Nephron progenitor cell (in vitro differentiated cells): ENCODE results near the gene CD81.
A peak's percentile ranks its signal among the peaks of the same experiment; 100 is the strongest.

Experiments used
- DNase-seq: peaks from one replicate; pipeline ENCODE4 v3.0.0; 2021
- H3K27ac Mint-ChIP-seq: 2 replicates; pipeline ENCODE4 v1.8.0; 2021; ENCODE audit warnings: mild to moderate bottlenecking, moderate library complexity, mixed read lengths
- H3K27me3 Mint-ChIP-seq: 2 replicates; pipeline ENCODE4 v1.8.0; 2021; ENCODE audit warnings: mild to moderate bottlenecking, low read depth, mixed read lengths; ENCODE audit not compliant: poor library complexity
- H3K36me3 Mint-ChIP-seq: 2 replicates; pipeline ENCODE4 v1.8.0; 2021; ENCODE audit warnings: low read depth, mixed read lengths
- H3K4me1 Mint-ChIP-seq: 2 replicates; pipeline ENCODE4 v1.8.0; 2021; ENCODE audit warnings: mixed read lengths
- H3K4me3 Mint-ChIP-seq: 2 replicates; pipeline ENCODE4 v1.8.0; 2021; ENCODE audit warnings: mild to moderate bottlenecking, moderate library complexity, mixed read lengths
- H3K9me3 Mint-ChIP-seq: 2 replicates; pipeline ENCODE4 v1.8.0; 2021; ENCODE audit warnings: mild to moderate bottlenecking, moderate library complexity, mixed read lengths
- CTCF ChIP-seq: fragments of 200-600 bp; sonication (generic); IDR thresholded peaks from 2 replicates; pipeline ENCODE4 v1.5.0; 2021; ENCODE audit warnings: antibody characterized with exemption

Gene CD81

GRCh38 chr11:2402106-2402505, 25.0 kb downstream of the CD81 start:
- peak overlapping the region; percentile 92 for H3K4me3 Mint-ChIP-seq
- no peaks in the 10 kb centered on the region for H3K9me3 Mint-ChIP-seq
- H3K4me1 Mint-ChIP-seq, result peaks cover 49% of the 10 kb centered on the region
- TF ChIP-seq CTCF, result no peak
- H3K27ac Mint-ChIP-seq, result no peak overlapping the region
- peaks cover 5% of the 10 kb centered on the region for H3K27me3 Mint-ChIP-seq
- DNase-seq, result no peak
- peaks cover 6% of the 10 kb centered on the region for H3K36me3 Mint-ChIP-seq

GRCh38 chr11:2402890-2403645, 26.0 kb downstream of the CD81 start:
- Mint-ChIP-seq H3K36me3 (no peaks in the 10 kb centered on the region), H3K4me1 (peaks cover 57% of the 10 kb centered on the region), H3K27me3 (peaks cover 5% of the 10 kb centered on the region), H3K9me3 (no peaks in the 10 kb centered on the region), H3K27ac (no peak overlapping the region), H3K4me3 (peak overlapping the region; percentile 92)
- no peak for TF ChIP-seq CTCF
- no peak for DNase-seq

- Mint-ChIP-seq H3K27me3 (peaks cover 5% of the 10 kb centered on the region), H3K9me3 (no peaks in the 10 kb centered on the region), H3K36me3 (no peaks in the 10 kb centered on the region), H3K4me3 (no peak overlapping the region), H3K4me1 (peaks cover 66% of the 10 kb centered on the region), H3K27ac (peak overlapping the region; percentile 45)
- TF ChIP-seq CTCF, result no peak
- no peak for DNase-seq
Observed at GRCh38 chr11:2404735-2405196, 27.7 kb downstream of the CD81 start.

GRCh38 chr11:2406451-2406850, 29.3 kb downstream of the CD81 start:
- H3K36me3 Mint-ChIP-seq, result no peaks in the 10 kb centered on the region
- DNase-seq, result no peak
- H3K4me1 Mint-ChIP-seq, result peaks cover 76% of the 10 kb centered on the region
- peak overlapping the region; percentile 33 for H3K4me3 Mint-ChIP-seq
- no peaks in the 10 kb centered on the region for H3K9me3 Mint-ChIP-seq
- peaks cover 5% of the 10 kb centered on the region for H3K27me3 Mint-ChIP-seq
- TF ChIP-seq CTCF, result no peak
- no peak overlapping the region for H3K27ac Mint-ChIP-seq

- Mint-ChIP-seq H3K9me3 (no peaks in the 10 kb centered on the region), H3K4me3 (no peak overlapping the region)
Observed at GRCh38 chr11:2406878-2407410, 29.8 kb downstream of the CD81 start.

More at GRCh38 chr11:2406878-2407410, 29.8 kb downstream of the CD81 start:
- Mint-ChIP-seq H3K27ac (no peak overlapping the region), H3K27me3 (peaks cover 5% of the 10 kb centered on the region), H3K36me3 (no peaks in the 10 kb centered on the region), H3K4me1 (peaks cover 76% of the 10 kb centered on the region)
- no peak for TF ChIP-seq CTCF
- no peak for DNase-seq
